Activated CD4-positive, CD25-positive, alpha-beta regulatory T cell treated with anti-CD3 and anti-CD28 coated beads, Interleukin-2, amount 50 U/mL, for 72 hours (primary cell): ENCODE measurements around the gene SLC4A9.
"Not testable (repeated sequence)": the region's sequence is repeated elsewhere in the genome, so short reads cannot be mapped to it uniquely, and the experiment has no call there.

Experiments used
- DNase-seq: peaks from one replicate; pipeline ENCODE4 v3.0.0; 2021

SLC4A9 gene

GRCh38 chr5:140338908-140339307 is 21.1 kb upstream of the SLC4A9 start:
- DNase-seq = no peak

DNA sequence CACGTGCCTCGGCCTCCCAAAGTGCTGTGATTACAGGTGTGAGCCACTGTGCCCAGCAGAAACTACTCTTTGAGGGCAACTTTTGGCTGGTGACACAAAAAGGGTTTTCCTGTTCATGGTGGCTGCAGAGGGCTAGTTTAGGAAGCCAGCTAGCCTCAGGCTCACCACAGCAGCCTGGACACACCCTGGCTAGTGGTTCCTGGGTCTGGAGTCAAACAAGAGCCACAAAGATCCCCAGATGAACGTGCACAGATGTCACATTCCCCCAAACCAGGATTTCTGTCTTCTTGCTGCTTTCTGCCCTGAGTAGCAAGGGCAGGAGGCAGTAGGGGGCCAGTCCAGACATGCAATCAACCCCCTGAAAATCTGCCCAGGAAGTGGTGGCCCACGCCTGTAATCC is 20.4 kb upstream of the SLC4A9 start:
- DNase-seq = no peak

DNA sequence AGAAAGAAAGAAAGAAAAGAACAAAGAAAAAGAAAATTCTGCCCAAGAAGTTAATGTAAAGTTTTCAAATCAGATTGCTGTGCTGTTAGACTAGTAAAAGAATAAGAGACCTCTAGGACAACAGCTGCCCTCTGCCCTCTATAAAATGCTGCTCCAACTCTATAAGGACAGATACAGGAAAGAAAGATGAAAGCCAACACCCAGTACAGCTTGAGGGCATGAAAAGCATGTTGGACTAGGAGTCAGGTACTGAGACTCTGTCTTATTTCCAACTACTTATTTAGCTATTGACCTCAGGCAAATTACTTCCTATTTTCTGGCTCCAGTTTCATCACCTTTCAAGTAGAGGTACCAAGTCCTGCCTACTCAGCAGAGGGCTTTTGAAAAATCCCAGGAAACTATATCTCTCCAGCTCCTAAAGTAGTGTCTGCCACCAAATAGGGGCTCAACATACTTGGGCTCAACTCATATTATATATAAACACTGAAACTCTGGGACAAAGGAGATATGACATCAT is 19.3 kb upstream of the SLC4A9 start:
- DNase-seq = no peak

- no peak for DNase-seq
These were observed 18.4 kb upstream of the SLC4A9 start for GRCh38 chr5:140341591-140341990.

DNA sequence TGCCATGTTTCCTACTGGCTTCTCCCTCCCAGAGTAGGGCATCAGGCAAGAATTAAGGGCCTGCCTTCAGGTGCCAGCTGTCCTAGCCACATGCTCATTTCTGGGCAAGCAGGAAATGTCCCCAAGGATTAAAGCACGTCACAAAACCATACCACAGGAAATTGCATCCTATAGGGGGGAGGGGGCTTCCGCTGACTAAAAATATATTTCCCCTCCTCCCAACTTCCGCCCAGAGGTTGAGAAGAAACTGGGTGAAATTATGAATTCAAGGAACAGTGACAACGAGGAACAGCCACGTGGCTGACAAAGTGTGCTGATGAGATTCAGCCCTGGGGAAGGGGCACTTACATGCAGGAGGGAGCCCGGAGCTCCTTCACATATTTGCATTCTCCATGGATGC is 17.7 kb upstream of the SLC4A9 start:
- DNase-seq = no peak

DNA sequence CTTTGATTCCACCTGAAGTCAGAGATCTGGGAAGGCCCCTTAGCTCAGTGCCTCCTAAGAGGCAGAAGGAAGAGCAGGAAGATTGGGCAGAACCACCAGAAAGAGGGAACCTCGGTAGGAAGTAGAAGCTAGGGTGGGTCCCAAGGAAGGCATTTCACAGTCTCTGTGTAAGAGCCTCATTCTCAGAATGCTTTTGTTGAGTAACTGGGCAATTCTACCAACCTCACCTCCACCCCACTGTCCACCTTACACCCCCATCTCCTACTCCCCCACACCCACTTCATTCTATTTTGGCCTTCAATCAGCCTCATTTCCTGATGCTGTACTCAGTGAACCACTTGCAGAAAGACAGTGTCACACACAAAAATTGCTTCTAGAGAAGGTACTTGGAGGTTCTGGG is 17.1 kb upstream of the SLC4A9 start:
- DNase-seq = no peak

- DNase-seq = not testable (repeated sequence)
These were observed 16.1 kb upstream of the SLC4A9 start for GRCh38 chr5:140343849-140344248.

GRCh38 chr5:140344683-140345423 is 15.1 kb upstream of the SLC4A9 start:
- DNase-seq = no peak

- DNase-seq = no peak
These were observed 14.1 kb upstream of the SLC4A9 start for GRCh38 chr5:140345919-140346347.

DNA sequence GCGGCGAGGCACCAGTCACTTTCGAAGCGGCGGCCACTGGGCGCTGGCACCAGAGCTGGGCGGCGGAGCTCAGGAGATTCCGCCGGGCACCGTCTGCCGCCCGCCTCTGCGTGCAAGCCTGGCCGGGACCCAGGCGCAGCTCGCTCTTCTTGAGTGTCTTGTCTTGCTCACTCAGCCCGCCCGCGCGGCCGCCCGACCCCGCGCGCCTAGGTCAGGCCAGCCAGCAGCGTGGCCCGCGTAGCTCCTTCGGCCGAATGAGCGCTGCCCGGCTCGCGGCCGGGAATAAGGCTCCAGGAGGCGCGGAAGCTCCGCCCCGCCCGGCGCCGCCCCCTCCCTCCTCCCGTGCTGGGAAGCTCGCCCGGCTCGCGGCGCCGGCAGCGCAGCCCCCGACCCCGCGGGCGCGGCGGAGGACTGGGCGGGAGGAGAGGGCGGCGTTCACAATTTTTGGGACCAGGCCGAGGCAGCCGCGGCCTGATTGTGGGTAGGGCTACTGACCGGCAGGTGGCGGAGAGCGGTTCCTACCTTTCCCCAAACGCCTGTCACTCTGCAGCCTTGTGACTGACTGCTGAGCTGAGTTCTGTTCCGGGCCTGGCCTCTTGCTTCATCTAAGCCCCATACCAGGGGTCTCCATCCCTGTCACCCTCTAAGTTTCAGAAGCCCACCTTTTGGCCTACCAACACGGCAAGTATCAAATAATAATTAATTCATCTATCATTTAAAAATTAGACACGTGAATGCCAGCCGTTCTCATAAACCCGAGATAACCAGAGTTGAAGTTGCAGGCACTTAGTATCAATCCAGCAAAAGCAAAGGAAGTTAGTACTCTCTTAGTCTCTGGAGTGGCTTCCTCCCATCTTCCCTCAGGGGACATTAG is 13.4 kb upstream of the SLC4A9 start, which contains the start of gene HBEGF:
Gene HBEGF (minus strand): TSS at position 256 of the 874 bp plus-strand sequence. CDS start 275 bp downstream, outside the sequence.
- peak; percentile 62 for DNase-seq

DNA sequence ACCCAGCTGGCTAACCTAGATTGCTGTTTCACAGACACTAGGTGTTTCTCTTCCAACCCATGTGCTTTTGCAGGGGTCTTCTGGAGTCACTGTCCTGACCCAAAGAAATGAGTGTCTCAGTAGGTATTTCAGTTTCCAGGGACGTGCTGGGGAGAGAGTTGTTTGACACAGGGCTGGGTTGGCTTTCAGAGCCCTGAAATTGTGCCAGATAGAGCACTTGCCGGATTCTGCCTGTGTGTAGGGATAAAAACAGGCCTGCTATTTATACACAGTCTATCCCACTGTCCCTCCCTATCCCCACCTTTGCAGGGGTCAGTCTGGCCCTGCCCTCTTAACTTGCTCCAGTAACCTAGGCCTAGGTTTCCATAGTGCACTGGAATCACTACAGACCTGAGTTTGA is 12.6 kb upstream of the SLC4A9 start:
- DNase-seq = no peak

GRCh38 chr5:140348104-140348503 is 11.9 kb upstream of the SLC4A9 start:
- DNase-seq = no peak

GRCh38 chr5:140349244-140349643 is 10.8 kb upstream of the SLC4A9 start:
- no peak for DNase-seq

- no peak for DNase-seq
These were observed 8.2 kb upstream of the SLC4A9 start for GRCh38 chr5:140351609-140352334.

- no peak for DNase-seq
These were observed 4.4 kb upstream of the SLC4A9 start for GRCh38 chr5:140355546-140355945.

- DNase-seq = no peak
These were observed 2.9 kb upstream of the SLC4A9 start for GRCh38 chr5:140356853-140357725.

DNA sequence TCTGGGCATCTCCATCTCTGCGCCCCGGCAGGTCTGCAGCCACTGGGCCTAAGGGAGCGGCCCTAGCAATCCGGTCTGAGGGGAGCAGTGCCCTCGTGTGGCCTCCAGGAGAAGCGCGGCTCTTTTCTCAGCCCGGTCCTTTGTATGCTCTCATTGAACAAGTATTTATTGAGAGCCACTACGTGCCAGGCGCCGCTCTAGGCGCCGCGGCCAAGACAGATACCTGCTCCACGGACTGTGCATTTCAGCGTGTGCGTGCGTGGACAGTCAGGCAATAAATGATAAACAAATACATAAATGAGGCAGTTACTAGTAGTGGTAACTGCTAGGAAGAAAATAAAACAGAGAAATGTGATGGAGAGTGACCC is 2.3 kb upstream of the SLC4A9 start:
- DNase-seq = peak; percentile 77

GRCh38 chr5:140358738-140359310 is 1.2 kb upstream of the SLC4A9 start:
- no peak for DNase-seq

GRCh38 chr5:140360681-140361479 is 886 bp downstream of the SLC4A9 start:
- no peak for DNase-seq

DNA sequence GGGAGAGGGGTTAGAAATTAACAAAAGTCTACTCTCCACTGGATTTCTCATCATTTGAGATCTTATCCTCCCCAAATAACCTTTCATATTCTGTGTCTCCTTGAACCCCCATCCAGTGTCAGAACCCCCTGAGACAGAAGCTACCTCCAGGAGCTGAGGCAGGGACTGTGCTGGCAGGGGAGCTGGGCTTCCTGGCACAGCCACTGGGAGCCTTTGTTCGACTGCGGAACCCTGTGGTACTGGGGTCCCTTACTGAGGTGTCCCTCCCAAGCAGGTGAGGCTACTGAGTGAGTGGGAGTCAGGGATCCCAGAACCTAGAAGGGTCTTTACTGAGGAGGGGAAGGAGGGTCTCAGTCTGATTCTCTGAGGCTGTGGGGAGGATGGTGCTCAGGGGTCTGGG is 1.9 kb downstream of the SLC4A9 start:
- DNase-seq = no peak

- DNase-seq = no peak
These were observed 2.3 kb downstream of the SLC4A9 start for GRCh38 chr5:140362311-140362710.
